RCC 7860 (cell line): ENCODE measurements around the gene RASA3.

ENCODE experiments used
- DNase-seq: peaks from one replicate; pipeline ENCODE4 v3.0.0-alpha.2; 2015; ENCODE audit warnings: low spot score
- FAIRE-seq: peaks from 2 replicates; lab custom pipeline; 2012; peaks lifted over from hg19 to GRCh38; lab: Jason Lieb, UNC

Gene RASA3

GRCh38 chr13:113930671-113931637 lies 201.5 kb downstream of the RASA3 start:
- DNase-seq: no peak

DNA sequence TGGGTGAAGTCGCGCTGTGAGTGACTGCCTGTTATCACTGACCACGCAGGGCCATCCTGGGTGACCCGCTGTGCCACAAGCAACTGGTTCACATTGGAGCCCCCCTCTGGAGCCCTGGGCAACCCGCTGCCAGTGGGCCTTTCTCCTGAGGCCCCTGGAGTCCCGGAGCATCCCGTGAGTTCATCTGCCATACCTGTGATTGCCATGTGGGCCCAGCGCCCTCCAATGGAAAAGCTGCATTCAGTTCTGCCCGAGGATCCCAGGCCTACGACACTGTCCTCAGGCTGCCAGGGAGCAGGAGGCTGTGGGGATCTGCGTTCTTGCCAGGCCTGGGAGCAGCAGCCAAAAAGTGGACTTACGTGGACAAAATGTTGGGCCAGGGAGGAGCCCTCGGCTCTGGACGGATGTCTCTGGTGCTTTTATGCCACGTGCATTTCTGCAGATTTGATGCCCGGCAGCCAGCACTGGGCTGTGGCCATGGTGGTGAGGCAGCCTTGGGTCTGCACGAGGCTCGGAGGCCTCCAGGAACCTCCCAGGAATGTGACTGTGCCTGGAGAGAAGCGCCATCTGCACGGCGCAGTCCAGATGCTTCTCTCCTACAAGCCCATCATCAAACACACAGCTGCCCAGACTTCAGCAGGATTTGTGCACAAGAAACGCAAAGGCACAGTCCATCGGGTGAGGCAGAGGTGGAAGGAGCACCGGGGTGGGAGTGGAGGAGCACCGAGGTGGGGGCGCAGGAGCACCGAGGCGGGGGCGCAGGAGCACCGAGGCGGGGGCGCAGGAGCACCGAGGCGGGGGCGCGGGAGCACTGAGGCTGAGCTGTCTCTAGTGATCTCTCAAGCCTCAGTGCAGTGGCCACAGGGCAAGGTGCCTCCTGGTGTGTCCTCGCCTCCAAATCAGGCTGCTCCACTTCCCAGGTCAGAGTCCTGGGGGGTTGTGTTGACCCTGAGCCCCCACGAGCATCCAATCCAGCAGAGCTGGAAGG lies 202.5 kb downstream of the RASA3 start:
- no peak for FAIRE-seq
- no peak for DNase-seq

More at GRCh38 chr13:113930671-113931637, 201.5 kb downstream of the RASA3 start:
- FAIRE-seq: no peak

GRCh38 chr13:113928685-113929627 lies 203.5 kb downstream of the RASA3 start:
- DNase-seq (no peak), FAIRE-seq (no peak)
